Adipocyte (in vitro differentiated cells): ENCODE results near the gene UNK.
"Not testable (repeated sequence)": the region's sequence is repeated elsewhere in the genome, so short reads cannot be mapped to it uniquely, and the experiment has no call there.

Experiments used
- DNase-seq: peaks from one replicate; pipeline ENCODE4 v3.0.0-alpha.2; 2015; ENCODE audit warnings: low read depth
- H3K27me3 ChIP-seq: replicated peaks from 2 replicates; pipeline ENCODE4 v1.7.0; 2013; ENCODE audit warnings: mild to moderate bottlenecking, low read length, moderate library complexity; ENCODE audit not compliant: control insufficient read depth, insufficient read depth
- H3K36me3 ChIP-seq: 2 replicates; pipeline ENCODE4 v1.7.0; 2013; ENCODE audit warnings: low read length, mild to moderate bottlenecking, moderate library complexity; ENCODE audit not compliant: control insufficient read depth, insufficient read depth, severe bottlenecking
- H3K4me1 ChIP-seq: 2 replicates; pipeline ENCODE4 v1.7.0; 2013; ENCODE audit warnings: mild to moderate bottlenecking, low read length, moderate library complexity; ENCODE audit not compliant: control insufficient read depth, insufficient read depth
- H3K4me3 ChIP-seq: 2 replicates; pipeline ENCODE4 v1.7.0; 2013; ENCODE audit warnings: mild to moderate bottlenecking, low read length, moderate library complexity
- H3K9ac ChIP-seq: 2 replicates; pipeline ENCODE4 v1.7.0; 2013; ENCODE audit warnings: mild to moderate bottlenecking, low read length, moderate library complexity
- H3K9me3 ChIP-seq: 2 replicates; pipeline ENCODE4 v1.7.0; 2013; ENCODE audit warnings: mild to moderate bottlenecking, low read length, moderate library complexity; ENCODE audit not compliant: control insufficient read depth

The UNK gene

DNA sequence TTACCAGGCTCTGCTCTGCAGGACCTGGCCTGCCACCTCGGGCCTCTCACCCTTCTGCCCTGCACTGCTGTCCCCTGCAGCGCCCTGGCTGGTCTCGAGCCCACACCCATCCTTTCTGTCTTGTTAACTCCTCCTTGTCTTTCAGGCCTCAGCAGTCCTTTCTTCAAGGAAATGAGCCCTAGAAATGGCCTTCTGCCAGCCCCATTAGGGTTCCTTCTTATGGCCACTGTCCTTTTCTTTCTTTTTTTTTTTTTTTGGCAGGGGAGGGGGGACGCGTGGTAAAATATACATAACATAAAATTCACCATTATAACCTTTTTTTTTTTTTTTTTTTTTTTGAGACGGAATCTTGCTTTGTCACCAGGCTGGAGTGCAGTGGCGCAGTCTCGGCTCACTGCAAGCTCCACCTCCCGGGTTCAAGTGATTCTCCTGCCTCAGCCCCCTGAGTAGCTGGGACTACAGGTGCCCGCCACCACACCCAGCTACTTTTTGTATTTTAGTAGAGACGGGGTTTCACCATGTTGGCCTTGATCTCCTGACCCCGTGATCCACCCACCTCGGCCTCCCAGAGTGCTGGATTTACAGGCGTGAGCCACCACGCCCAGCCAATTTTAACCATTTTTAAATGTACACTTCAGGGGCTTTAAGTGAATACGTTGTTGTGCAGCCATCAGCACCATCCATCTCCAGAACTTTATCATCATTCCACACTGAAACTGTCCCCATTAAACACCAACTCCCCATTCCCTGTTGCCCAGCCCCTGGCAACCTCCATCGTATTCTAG, 81.0 kb downstream of the UNK start:
- H3K4me1 ChIP-seq, result peaks cover 31% of the 10 kb centered on the region
- not testable (repeated sequence) for H3K27me3 ChIP-seq, H3K4me3 ChIP-seq, DNase-seq, H3K9me3 ChIP-seq, H3K36me3 ChIP-seq, H3K9ac ChIP-seq

DNA sequence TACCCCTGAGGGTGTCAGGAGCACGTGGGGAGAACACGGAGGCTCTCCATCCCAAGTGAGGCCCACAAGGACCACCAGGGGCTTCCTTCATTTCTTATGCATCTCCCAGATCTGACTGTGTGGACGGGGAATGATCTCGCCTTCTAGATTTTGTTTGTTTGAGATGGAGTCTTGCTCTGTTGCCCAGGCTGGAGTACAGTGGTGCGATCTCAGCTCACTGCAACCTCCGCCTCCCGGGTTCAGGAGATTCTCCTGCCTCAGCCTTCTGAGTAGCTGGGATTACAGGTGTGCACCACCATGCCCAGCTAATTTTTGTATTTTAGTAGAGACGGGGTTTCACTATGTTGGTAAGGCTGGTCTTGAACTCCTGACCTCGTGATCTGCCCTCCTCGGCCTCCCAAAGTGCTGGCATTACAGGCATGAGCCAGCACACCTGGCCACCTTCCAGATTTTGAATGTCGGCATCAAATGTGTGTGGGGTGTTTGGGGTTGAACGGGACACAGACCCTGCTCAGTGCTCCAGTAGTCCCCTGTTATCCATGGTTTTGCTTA, 84.2 kb downstream of the UNK start:
- not testable (repeated sequence) for DNase-seq, H3K27me3 ChIP-seq, H3K4me3 ChIP-seq, H3K9me3 ChIP-seq, H3K36me3 ChIP-seq
- peaks cover 43% of the 10 kb centered on the region for H3K4me1 ChIP-seq
- H3K9ac ChIP-seq, result peak overlapping the region; percentile 83

DNA sequence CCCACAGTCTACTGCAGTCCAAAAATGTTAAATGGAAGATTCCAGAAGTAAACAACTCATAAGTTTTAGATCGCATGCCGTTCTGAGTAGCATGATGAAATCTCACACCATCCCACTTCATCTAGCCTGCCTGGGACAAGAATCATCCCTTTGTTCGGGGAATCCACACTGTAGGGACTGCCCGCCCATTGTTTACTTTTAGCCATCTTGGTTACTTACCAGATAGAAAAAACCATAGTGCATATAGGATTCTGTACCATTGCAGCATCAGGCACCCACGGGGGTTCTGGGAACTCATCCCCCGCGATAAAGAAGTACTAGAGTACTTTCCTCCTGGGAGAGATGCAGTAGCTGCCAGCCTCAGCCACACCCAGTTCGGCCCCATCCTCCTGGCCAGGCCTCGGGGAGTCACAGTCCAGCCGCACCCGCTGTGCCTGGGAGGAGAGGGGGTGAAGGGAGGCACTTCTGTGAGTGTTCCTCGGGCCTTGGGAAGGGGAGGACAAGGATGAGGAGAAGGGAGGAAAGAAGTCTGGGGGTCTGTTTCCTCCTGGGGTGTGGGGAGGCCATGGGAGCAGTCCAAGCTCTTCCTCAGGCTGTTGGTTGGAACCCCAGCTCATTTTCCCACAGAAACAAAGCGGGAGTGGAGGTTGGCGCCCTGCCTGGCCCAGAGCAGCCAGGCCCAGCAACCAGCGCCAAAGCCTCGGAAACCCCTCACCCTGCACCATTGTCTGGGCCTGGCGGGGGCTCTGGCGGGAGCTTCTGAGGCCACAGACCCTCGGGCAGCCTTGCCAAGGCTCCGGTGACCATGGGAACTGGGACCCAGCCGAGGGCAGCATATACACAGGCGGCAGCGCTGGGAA, 84.9 kb downstream of the UNK start:
- H3K4me3 ChIP-seq, result peak overlapping the region; percentile 66
- peaks cover 39% of the 10 kb centered on the region for H3K4me1 ChIP-seq
- DNase-seq, result peak; percentile 57
- H3K36me3 ChIP-seq, result peaks cover 6% of the 10 kb centered on the region
- H3K27me3 ChIP-seq, result no peaks in the 10 kb centered on the region
- H3K9ac ChIP-seq, result peak overlapping the region; percentile 83
- H3K9me3 ChIP-seq, result no peaks in the 10 kb centered on the region

DNA sequence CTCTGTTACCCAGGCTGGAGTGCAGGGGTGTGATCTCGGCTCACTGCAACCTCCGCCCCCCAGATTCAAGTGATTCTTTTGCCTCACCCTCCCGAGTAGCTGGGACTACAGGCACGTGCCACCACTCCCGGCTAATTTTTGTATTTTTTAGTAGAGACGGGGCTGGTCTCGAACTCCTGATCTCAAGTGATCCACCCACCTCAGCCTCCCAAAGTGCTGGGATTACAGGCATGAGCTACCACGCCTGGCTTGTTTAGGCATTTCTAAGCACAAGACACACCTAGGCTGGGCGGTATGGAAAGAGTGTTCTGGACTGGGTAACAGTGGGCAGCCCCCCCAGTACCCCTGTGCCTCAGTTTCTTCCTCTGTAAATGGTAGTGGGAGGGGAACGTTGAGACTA, 85.6 kb downstream of the UNK start:
- H3K36me3 ChIP-seq, H3K27me3 ChIP-seq, H3K9me3 ChIP-seq, DNase-seq: not testable (repeated sequence)
- Histone ChIP-seq H3K9ac (peak overlapping the region; percentile 83), H3K4me1 (peaks cover 38% of the 10 kb centered on the region), H3K4me3 (peak overlapping the region; percentile 66)

DNA sequence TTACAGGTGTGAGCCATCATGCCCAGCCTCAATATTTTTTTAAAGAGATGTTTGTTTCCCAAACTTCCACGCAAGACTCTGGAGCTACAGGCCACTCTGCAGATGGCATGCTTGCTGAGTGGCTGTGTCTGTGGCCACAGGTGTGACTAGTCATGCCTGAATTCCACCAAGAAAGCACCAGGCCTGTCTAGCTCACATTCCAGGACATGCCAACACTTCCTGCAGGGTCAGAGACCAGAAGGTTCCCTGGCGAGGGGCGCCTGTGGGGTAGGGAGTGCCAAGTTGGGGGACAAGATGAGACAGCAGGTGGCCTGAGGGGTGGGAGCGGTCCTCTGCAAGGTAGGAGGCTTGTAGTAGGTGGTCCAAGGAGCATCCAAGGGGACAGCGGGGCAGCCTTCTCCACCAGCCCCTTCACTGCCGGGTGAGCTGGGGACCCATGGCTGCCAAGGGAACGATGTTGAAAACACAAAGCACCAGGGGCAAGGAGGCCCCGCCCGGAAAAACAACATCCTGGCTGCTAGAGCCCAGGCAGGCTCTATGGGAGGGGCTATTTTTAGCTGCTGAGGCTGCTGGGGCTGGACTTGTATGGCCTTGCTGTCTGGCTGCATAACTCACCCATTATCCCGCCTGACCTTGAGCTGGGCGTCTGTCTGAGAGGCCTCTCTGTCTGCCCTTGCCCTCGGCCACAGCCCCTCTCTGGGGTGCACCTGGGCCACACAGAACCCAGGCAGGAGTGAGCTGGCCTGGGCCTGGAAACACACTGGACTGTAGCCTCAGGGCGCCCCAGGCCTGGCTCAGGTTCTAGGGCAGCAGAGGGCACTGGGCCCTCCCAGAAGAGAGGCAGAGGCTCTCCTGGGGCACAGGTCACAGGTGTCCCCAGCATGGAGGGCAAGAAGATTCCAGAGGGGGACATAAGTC, 88.1 kb downstream of the UNK start:
- H3K9ac ChIP-seq, result peak overlapping the region; percentile 42
- DNase-seq, result peak; percentile 88

DNA sequence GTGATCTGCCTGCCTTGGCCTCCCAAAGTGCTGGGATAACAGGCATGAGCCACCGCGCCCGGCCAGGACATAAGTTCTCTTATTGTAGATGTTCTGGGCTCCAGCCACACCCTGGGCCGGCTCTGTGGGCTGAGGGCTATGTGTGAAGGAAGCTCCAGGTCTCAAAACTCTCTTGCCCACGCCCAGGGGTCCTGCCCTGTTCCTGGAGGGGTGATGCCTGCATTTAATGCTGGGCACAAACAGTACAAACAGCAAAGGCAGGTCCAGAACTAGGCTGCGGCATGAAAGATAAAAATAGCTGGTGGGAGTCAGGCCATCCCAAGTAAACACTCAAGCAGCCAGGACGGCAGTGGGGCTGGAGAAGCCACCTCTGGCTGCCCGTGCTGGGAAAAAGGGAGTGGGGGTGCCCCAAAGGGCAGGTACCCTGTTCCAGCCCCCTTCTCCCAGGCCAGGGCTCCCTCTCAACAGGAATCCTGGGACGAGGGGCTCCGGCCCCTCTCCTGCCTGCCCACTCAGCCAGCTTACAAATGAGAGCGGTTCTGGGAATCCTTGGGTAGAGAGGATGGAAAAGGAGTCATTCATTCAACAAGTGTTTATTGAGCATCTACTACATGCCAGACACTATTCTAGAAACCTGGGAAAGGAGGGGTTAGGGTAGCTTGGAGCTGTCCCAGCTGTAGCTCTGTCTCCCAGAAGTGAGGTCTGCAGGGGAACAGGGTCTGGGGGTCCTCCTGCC, 89.1 kb downstream of the UNK start:
- H3K9ac ChIP-seq, result peak overlapping the region; percentile 42

More for the DNA sequence above, 88.1 kb downstream of the UNK start:
- peaks cover 6% of the 10 kb centered on the region for H3K36me3 ChIP-seq
- H3K4me1 ChIP-seq, result peaks cover 60% of the 10 kb centered on the region
- H3K27me3 ChIP-seq, result no peaks in the 10 kb centered on the region
- no peaks in the 10 kb centered on the region for H3K9me3 ChIP-seq
- H3K4me3 ChIP-seq, result no peak overlapping the region

DNA sequence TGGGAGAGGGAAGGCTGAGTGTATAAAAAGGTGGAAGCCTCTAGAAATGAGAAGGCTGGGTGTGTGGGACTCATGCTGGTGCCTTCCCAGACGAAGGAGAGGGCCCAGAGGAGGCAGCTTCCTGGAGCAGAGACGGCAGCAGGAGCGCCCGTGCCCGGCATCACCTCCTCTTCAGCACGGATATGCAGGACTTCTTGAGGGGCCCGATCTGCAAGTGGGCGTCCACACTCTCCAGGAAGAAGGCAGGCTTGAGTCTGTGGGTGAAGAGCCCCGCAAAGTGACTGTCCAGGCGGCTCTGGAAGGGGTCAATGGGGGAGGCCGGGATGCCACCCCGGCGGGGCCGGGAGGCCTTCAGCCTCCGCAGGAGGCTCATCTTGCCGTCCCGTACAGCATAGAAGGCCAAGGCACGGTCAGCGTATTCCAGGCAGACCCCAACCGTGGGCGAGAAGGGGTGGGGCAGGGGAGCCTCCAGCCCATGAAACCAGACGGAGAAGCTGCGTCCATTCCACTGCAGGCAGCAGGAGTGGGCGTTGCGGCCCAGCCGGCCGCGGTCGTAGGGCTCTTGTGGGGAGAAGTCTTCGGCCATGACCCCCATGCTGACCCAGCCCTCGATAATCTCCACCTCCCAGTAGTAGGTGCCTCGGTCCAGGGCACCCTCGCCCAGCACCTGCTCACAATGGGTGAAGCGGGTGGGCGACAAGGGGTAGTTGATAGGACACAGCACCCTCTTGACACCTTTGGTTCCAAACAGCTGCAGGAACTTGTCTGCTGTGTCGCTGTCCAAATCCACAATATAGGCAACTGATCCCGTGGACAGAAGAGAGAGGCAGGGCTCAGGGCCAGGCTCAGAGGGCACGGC, 89.9 kb downstream of the UNK start:
- H3K27me3 ChIP-seq, result no peaks in the 10 kb centered on the region
- peaks cover 6% of the 10 kb centered on the region for H3K36me3 ChIP-seq

More for the DNA sequence above, 89.1 kb downstream of the UNK start:
- Histone ChIP-seq H3K4me1 (peaks cover 59% of the 10 kb centered on the region), H3K9me3 (no peaks in the 10 kb centered on the region), H3K36me3 (peaks cover 6% of the 10 kb centered on the region), H3K4me3 (no peak overlapping the region), H3K27me3 (no peaks in the 10 kb centered on the region)
- no peak for DNase-seq

More for the DNA sequence above, 89.9 kb downstream of the UNK start:
- DNase-seq, result no peak
- peaks cover 55% of the 10 kb centered on the region for H3K4me1 ChIP-seq
- no peaks in the 10 kb centered on the region for H3K9me3 ChIP-seq
- H3K4me3 ChIP-seq, result no peak overlapping the region
- no peak overlapping the region for H3K9ac ChIP-seq
